Mesendoderm (in vitro differentiated cells): ENCODE measurements around the gene CRPPA. TPM values are rescaled to one million over a fixed set of nuclear protein-coding genes. Genes with fewer than 3 reads are reported as not detected.
"Not testable (repeated sequence)": the region's sequence is repeated elsewhere in the genome, so short reads cannot be mapped to it uniquely, and the experiment has no call there.

Experiments
- DNase-seq: peaks from one replicate; pipeline ENCODE4 v3.0.0; 2013
- H2AK5ac ChIP-seq: 2 replicates; pipeline ENCODE4 v1.6.1; 2013; ENCODE audit warnings: low read length, inconsistent platforms
- H2BK120ac ChIP-seq: 2 replicates; pipeline ENCODE4 v1.6.1; 2013; ENCODE audit warnings: low read depth, mild to moderate bottlenecking, low read length, moderate library complexity, mixed read lengths
- H2BK15ac ChIP-seq: replicated peaks from 2 replicates; pipeline ENCODE4 v1.6.1; 2013; ENCODE audit warnings: low read depth, mild to moderate bottlenecking, moderate library complexity
- H2BK5ac ChIP-seq: 2 replicates; pipeline ENCODE4 v1.6.1; 2013; ENCODE audit warnings: low read length, inconsistent platforms
- H3K18ac ChIP-seq: 2 replicates; pipeline ENCODE4 v1.6.1; 2013; ENCODE audit warnings: mild to moderate bottlenecking, low read length, mixed read lengths
- H3K23ac ChIP-seq: one replicate; pipeline ENCODE4 v1.6.1; 2013; ENCODE audit warnings: low read length
- H3K27ac ChIP-seq: 2 replicates; pipeline ENCODE4 v1.5.1; 2013; ENCODE audit warnings: low read depth, mild to moderate bottlenecking, inconsistent platforms, low read length, moderate library complexity
- H3K27me3 ChIP-seq: 2 replicates; pipeline ENCODE4 v1.6.1; 2013; ENCODE audit warnings: low read length, control low read depth, mild to moderate bottlenecking, inconsistent platforms; ENCODE audit not compliant: insufficient read depth, poor library complexity
- H3K36me3 ChIP-seq: 2 replicates; pipeline ENCODE4 v1.6.1; 2013; ENCODE audit warnings: low read length, inconsistent platforms; ENCODE audit not compliant: control insufficient read depth, insufficient read depth
- H3K4ac ChIP-seq: one replicate; pipeline ENCODE4 v1.6.1; 2013; ENCODE audit warnings: low read depth, mild to moderate bottlenecking, low read length, moderate library complexity
- H3K4me1 ChIP-seq: 2 replicates; pipeline ENCODE4 v1.6.1; 2013; ENCODE audit warnings: low read depth, low read length, inconsistent platforms; ENCODE audit not compliant: control insufficient read depth
- H3K4me2 ChIP-seq: 2 replicates; pipeline ENCODE4 v1.6.1; 2013; ENCODE audit warnings: low read length
- H3K4me3 ChIP-seq: 2 replicates; pipeline ENCODE4 v1.5.1; 2013; ENCODE audit warnings: mild to moderate bottlenecking, low read length
- H3K56ac ChIP-seq: one replicate; pipeline ENCODE4 v1.6.1; 2013; ENCODE audit warnings: low read length
- H3K79me1 ChIP-seq: 2 replicates; pipeline ENCODE4 v1.6.1; 2013; ENCODE audit warnings: low read length, inconsistent platforms
- H3K79me2 ChIP-seq: 2 replicates; pipeline ENCODE4 v1.6.1; 2013; ENCODE audit warnings: mild to moderate bottlenecking, low read length; ENCODE audit not compliant: control insufficient read depth, insufficient read depth
- H3K9ac ChIP-seq: 2 replicates; pipeline ENCODE4 v1.6.1; 2013; ENCODE audit warnings: low read length, inconsistent platforms
- H4K5ac ChIP-seq: one replicate; pipeline ENCODE4 v1.6.1; 2013; ENCODE audit warnings: low read length
- H4K8ac ChIP-seq: one replicate; pipeline ENCODE4 v1.6.1; 2013; ENCODE audit warnings: low read depth, mild to moderate bottlenecking, control low read depth, low read length, moderate library complexity
- WGBS: extraction: QIAGEN DNeasy Blood & Tissue Kit; methylation state at CpG from one replicate; pipeline ENCODE4 v1.1.7; 2013; ENCODE audit warnings: low lambda C conversion rate, missing lambda C conversion rate; ENCODE audit not compliant: insufficient coverage; ENCODE audit errors: extremely low coverage; 5-methylcytosine and 5-hydroxymethylcytosine counted together
- small RNA-seq: library from polyadenylated mRNA; stranded (forward); fragments of <200 nt; extraction: miRNeasy Mini kit (QIAGEN cat#:217004); gene quantifications from one replicate; pipeline ENCODE3, GENCODE V24; 2013; ENCODE audit not compliant: insufficient read depth

The CRPPA gene

GRCh38 chr7:16393862-16394422, 27.4 kb downstream of the CRPPA start:
- Histone ChIP-seq H4K5ac (no peak overlapping the region), H3K23ac (no peak overlapping the region), H2BK120ac (no peak overlapping the region), H2BK15ac (no peak overlapping the region), H3K27ac (no peak overlapping the region), H2BK5ac (no peak overlapping the region), H3K9ac (no peak overlapping the region), H3K4me1 (no peaks in the 10 kb centered on the region), H3K4me3 (no peak overlapping the region), H3K4me2 (no peak overlapping the region), H3K18ac (no peak overlapping the region), H3K56ac (no peak overlapping the region), H3K4ac (no peak overlapping the region), H4K8ac (no peak overlapping the region), H3K27me3 (no peaks in the 10 kb centered on the region), H2AK5ac (no peak overlapping the region), H3K79me1 (no peaks in the 10 kb centered on the region), H3K36me3 (no peaks in the 10 kb centered on the region), H3K79me2 (no peaks in the 10 kb centered on the region)
- no peak for DNase-seq
- no CpG with 5 or more reads among the region's 4 CpGs for WGBS

GRCh38 chr7:16392990-16393523, 28.3 kb downstream of the CRPPA start:
- WGBS = no CpG with 5 or more reads among the region's 2 CpGs
- Histone ChIP-seq H3K9ac (no peak overlapping the region), H2BK120ac (no peak overlapping the region)

DNA sequence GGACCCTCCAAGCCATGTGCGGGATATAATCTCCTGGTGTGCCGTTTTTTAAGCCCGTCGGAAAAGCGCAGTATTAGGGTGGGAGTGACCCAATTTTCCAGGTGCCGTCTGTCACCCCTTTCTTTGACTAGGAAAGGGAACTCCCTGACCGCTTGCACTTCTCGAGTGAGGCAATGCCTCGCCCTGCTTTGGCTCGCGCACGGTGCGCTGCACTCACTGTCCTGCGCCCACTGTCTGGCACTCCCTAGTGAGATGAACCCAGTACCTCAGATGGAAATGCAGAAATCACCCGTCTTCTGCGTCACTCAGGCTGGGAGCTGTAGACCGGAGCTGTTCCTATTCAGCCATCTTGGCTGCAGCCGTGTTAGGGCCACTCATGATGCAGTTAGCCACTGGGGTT, 37.6 kb downstream of the CRPPA start:
- H3K56ac ChIP-seq, H3K36me3 ChIP-seq: not testable (repeated sequence)
- WGBS = no CpG with 5 or more reads among the region's 18 CpGs

More at GRCh38 chr7:16392990-16393523, 28.3 kb downstream of the CRPPA start:
- Histone ChIP-seq H2AK5ac (no peak overlapping the region), H4K8ac (no peak overlapping the region), H3K79me2 (no peaks in the 10 kb centered on the region), H3K4me2 (no peak overlapping the region), H3K56ac (no peak overlapping the region), H4K5ac (no peak overlapping the region), H3K36me3 (no peaks in the 10 kb centered on the region), H2BK15ac (no peak overlapping the region), H3K4ac (no peak overlapping the region), H3K4me1 (no peaks in the 10 kb centered on the region), H3K27ac (no peak overlapping the region), H3K23ac (no peak overlapping the region), H2BK5ac (no peak overlapping the region), H3K4me3 (no peak overlapping the region), H3K18ac (no peak overlapping the region), H3K27me3 (no peaks in the 10 kb centered on the region), H3K79me1 (no peaks in the 10 kb centered on the region)
- no peak for DNase-seq

GRCh38 chr7:16383103-16383502, 38.2 kb downstream of the CRPPA start:
- H2BK15ac ChIP-seq, H3K4me2 ChIP-seq, H3K79me2 ChIP-seq, H3K4me3 ChIP-seq, DNase-seq, H3K27me3 ChIP-seq, H2BK120ac ChIP-seq, H3K4me1 ChIP-seq, H3K56ac ChIP-seq, H3K4ac ChIP-seq, H3K23ac ChIP-seq, H3K27ac ChIP-seq, H4K8ac ChIP-seq, H2BK5ac ChIP-seq, H4K5ac ChIP-seq, H3K9ac ChIP-seq, H3K79me1 ChIP-seq, H3K36me3 ChIP-seq, H2AK5ac ChIP-seq, H3K18ac ChIP-seq: not testable (repeated sequence)
- WGBS = no CpG with 5 or more reads among the region's 7 CpGs

More for the DNA sequence above, 37.6 kb downstream of the CRPPA start:
- H3K9ac ChIP-seq, H3K79me2 ChIP-seq, H3K4me1 ChIP-seq, H2BK120ac ChIP-seq, H3K79me1 ChIP-seq, H4K5ac ChIP-seq, H2BK15ac ChIP-seq, H3K23ac ChIP-seq, DNase-seq, H3K4ac ChIP-seq, H3K4me2 ChIP-seq, H3K27ac ChIP-seq, H2AK5ac ChIP-seq, H3K18ac ChIP-seq, H2BK5ac ChIP-seq, H3K4me3 ChIP-seq, H4K8ac ChIP-seq, H3K27me3 ChIP-seq: not testable (repeated sequence)

Small RNAs within 50 kb of the gene (small RNA-seq; reads per million reads assigned to genes)
- not detected for gene AC005014.3
